HL-60/S4 (cell line): ENCODE results near the gene COL7A1.

ENCODE experiments used
- in situ Hi-C: fragments of 300-500 bp; cut with MboI; formaldehyde crosslinking; loops from 2 replicates; pipeline ENCODE4 v1.14.3; 2022; ENCODE audit warnings: low sequenced_read_pairs

Gene COL7A1

DNA sequence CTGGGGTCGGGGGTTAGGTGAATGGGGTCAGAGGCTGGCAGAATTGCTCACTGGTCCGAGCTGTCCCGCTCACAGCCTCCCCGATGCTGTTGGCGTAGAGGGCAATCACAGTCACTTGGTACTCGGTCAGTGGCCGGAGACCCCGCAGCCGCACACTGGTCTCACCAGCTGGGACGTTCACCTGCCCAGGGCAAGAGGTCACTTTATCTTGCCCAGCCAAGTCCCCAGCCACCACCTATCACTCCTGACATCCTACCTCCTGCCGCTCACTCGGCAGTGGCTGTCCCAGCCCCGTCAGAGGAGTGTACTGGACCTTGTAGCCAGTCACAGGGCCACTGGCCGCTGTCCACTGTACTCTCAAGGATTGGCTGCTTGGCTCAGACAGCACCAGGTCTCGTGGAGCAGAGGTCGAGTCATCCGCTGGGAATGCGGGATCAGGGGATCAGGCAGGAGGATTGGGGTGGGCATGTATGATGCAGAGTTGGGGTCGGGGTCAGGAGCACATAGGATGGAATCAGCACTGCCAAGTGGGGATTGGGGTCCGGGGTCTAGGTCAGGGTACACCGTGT, 2.5 kb downstream of the COL7A1 start:
- in situ Hi-C loops = no loop called here

- in situ Hi-C loops = no loop called here
Measured at GRCh38 chr3:48591886-48592518, 3.1 kb downstream of the COL7A1 start.

DNA sequence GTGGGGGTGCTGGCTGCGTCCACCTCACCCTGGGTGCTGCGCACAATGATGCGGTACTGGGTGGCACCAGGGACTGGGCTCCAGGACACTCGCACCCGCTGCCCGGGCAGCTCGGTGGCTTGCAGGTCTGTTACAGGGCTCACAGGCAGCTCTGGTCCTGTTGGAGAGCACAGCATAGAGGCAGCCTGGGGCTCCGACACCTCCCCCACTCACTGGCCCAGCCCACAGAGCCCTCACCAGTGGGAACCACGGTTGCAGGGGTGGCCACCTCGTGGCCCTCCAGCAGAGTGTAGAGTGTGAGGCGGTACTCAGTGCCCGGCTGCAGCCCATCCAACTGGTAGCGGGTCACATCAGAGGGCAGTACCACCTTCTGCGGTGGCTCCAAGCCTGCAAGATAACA, 3.7 kb downstream of the COL7A1 start:
- in situ Hi-C loops = no loop called here

DNA sequence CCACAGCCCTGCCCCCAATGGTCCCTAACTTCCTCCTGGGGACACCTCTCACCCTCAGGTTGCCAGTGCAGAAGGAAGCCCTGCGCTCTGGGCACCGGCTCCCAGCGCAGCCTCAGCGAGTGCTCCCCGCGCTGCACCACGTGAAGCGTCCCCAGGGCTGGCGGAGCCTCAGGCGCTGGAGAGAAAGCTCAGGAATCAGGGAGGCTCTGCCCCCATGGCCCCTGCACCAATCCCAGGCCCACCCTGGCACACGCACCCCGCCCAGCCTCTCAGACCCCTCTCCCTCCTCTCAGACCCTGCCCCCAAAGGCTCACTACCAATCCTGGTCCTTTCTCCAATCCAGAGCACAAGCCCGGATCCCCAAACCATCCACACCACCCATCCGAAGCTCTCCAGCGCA, 6.9 kb downstream of the COL7A1 start:
- in situ Hi-C loops = no loop called here

DNA sequence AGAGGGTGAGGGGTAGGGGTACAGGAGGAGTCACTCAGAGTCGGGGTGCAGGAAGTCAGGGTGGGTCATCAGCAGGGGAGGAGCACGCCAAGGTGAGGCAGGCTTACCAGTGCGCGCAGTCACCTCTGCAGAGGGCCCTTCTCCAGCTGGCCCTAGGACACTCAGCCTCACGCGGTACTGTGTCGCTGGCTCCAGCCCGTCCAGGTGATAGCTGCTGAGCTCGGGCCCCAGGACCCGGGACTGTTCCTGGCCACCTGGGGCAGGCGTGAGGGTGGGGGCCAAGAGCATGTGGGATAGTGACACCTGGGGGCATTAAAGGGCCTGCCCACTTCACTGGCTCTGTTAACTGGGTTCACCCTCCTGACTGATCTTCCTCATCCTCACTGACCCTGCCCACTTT, 7.4 kb downstream of the COL7A1 start:
- in situ Hi-C loops = no loop called here

DNA sequence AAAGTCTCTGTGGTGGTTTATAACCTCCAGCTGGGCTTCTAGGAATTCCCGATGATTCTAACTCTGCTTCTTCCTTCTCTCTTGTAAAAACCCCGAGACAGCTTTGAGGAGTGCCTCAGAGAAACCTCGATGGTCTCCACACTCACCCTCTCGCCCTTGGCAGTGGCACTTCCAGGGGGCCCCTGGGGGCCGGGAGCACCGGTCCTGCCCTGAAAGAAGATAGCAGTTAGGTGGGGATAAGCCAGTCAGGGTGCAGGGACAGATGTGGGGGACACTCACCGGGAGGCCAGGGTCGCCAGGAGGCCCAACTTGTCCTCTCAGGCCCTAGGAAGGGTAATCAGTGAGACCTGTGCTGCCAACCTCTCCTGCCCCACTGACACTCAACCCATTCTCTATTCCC, 9.7 kb downstream of the COL7A1 start:
- in situ Hi-C loops = no loop called here

- in situ Hi-C loops = no loop called here
Measured at GRCh38 chr3:48584836-48585235, 10.3 kb downstream of the COL7A1 start.

DNA sequence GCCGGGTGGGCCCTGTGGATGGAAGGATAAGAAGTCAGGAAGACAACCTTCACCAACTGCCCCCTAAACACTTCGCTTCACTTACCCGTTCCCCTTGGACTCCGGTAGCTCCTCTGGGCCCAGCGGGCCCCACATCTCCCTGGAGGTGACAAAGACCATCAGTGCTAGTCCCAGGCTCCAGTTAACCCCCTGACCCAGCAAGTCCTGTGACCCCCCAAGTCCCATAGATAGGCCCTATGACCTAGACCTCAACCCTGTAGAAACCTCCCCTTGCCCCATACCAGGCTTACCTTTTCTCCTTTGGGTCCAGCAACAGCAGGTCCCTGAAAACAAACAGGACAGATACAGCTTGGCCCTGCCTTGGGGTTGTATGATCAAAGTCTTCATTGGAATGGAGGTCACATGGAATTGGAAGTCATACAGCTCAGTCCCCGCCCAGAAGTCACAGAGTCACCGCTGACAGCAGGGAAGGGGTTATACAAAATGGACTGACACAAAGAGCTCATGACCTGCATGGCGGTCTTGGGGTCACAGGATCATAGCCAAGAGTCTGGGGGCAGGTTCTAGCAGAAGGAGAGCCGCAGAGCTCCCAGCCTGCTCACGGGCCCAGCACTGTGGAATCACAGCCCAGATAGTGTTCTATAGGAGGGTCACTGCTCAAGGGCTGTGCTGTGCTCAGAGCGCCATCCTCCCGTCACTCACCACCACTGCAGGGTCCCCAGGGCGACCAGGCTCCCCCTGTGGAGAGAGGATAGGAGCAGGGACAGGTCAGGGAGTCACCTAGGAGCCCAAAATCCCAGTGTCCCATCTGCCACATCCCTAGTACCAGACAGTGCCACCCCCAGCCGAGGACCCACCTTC, 13.3 kb downstream of the COL7A1 start:
- in situ Hi-C loops = no loop called here

GRCh38 chr3:48576647-48577046, 18.5 kb downstream of the COL7A1 start:
- in situ Hi-C loops = no loop called here

GRCh38 chr3:48575366-48575765, 19.8 kb downstream of the COL7A1 start:
- in situ Hi-C loops = no loop called here

DNA sequence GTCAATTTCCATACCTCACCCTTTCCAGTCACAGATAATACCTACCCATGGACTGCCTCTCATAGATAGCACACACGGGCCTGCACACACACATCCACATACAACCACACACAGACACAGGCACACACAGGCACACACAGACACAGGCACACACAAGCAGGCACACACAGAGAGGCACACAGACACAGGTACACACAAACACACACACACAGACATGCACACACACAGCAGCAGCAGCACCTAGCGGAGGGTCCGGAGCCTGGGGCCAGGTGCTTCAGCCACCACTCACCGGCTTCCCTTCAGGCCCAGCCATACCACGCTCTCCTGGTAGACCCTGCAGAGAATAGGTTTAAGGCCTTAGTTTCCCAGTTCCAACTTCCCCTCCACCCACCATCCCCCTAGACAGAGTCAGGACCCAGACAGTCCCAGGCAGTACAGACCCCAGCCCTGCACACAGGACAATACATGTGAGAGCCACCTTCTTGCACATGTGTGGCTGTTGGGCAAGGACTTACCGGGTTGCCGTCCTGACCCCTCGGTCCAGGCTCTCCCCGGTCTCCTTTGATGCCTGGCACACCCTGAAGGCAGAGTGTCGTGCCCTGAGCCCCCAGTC, 21.1 kb downstream of the COL7A1 start:
- in situ Hi-C loops = no loop called here

DNA sequence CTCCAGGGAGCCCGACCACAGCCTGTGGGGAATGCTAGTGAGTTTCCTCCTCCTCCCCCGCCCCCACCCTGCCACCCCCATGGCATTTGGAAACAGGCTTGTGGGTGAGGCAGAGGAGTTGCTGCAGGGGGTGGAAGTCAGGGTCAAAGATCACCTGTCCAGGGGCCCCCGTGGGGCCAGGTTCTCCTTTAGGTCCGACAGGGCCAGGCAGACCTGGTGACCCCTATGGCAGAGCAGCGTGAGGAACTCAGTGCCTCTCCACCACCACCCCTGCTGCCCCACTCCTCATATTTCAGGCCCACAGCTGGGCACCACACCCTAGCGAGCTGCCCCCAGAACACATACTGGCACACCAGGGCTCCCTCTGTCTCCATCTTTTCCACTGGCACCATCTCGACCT, 22.6 kb downstream of the COL7A1 start:
- in situ Hi-C loops = no loop called here

- in situ Hi-C loops = no loop called here
Measured at GRCh38 chr3:48571938-48572337, 23.2 kb downstream of the COL7A1 start.

DNA sequence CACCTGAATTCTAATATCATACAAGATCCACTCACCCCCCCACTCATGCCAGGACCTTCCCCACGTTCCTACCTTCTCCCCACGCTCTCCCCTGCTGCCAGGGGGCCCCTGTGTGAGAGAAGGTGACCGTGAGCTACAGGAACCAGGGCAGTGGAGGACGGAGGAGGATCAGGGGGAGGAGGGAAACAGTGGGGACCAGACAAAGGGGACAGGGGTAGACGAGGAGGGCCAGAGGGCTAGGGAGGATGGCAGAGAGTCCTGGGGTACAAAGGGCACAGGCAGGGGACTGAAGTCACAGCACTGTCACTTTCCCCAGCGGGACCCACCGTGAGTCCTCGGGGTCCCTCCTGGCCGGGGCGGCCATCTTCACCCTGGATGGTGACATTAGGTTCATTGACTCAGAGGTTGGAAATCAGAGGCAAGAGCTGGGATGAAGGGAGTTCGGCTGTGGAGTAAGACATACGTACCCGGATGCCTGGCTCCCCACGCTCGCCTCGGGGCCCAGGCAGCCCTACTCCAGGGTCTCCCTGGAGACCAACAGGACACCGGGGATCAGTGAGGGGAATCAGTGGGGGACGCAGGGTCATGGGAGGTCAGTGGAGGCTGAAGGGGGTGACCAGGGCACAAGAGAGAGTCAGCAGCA, 25.2 kb downstream of the COL7A1 start:
- in situ Hi-C loops = no loop called here

DNA sequence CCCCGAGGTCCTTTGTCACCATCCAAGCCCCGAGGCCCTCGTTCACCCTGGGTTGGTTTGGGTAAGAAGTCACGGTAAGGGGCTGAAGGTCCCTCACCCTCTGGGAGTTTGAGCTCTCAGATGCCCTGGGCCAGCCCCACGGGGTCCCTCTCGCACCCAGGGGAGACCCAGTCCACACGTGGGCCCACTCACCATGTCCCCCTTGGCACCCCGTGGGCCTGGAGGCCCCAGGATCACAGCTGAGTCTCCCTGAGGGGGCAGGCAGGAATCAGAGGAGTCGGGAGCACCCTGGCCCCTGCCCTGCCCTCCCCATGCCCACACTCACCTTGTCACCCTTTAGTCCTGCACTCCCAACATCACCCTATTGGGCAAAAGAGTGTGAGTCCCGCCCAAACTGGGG, 25.7 kb downstream of the COL7A1 start:
- in situ Hi-C loops = no loop called here

DNA sequence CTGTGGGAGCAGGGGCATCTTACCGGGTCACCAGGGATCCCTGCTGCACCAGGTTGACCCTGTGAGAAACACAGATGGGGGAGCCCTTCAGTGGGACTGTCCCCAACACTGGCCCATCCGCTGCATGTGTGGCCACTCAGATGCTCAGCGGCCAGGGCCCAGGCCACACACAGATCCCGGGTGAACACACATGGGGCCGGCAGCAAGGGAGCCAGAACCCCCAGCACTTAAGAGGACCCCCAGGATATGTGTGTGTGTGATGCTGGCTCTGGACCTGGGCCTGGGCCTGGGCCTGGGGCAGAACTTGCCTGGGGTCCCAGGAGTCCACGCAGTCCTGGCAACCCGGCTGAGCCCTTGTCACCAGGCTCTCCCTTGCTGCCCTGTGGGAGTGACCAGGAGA, 26.7 kb downstream of the COL7A1 start:
- in situ Hi-C loops = no loop called here

DNA sequence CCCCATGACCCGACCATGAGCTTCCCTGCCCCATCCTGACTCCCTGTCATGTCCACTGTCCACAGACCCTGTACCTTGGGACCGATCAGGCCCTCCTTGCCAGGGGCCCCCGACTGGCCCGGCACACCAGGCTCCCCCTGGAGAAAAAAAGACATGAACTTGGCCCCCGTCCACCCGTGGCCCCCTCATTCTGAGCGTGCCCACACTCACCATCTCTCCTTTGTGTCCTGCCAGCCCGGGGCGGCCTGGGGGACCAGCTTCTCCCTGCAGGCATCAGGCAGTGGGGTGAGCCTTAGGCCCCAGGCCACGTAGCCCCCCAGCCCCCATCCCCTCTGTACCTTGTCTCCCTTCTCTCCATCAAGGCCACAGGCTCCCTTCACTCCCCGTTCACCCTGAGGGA, 27.6 kb downstream of the COL7A1 start:
- in situ Hi-C loops = no loop called here

DNA sequence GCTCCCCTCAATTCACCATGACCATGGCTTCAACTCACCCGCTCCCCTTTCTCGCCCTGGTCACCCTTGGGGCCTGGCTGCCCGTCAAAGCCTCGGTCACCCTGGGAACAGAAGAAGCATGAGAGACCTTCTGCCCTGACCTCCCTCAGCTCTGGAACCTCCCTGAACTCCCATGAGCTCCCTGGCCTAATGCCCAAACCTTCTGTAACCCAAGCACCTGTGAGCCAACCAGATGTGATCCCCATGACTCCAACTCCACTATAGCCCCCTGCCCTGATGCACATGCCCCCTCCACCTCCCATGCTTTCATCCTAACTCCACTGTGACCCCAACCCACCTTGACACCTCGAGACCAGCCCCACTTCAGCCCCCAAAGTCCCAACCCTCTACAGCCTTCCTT, 28.0 kb downstream of the COL7A1 start:
- in situ Hi-C loops = no loop called here

- in situ Hi-C loops = no loop called here
Measured at GRCh38 chr3:48566401-48566760, 28.7 kb downstream of the COL7A1 start.

DNA sequence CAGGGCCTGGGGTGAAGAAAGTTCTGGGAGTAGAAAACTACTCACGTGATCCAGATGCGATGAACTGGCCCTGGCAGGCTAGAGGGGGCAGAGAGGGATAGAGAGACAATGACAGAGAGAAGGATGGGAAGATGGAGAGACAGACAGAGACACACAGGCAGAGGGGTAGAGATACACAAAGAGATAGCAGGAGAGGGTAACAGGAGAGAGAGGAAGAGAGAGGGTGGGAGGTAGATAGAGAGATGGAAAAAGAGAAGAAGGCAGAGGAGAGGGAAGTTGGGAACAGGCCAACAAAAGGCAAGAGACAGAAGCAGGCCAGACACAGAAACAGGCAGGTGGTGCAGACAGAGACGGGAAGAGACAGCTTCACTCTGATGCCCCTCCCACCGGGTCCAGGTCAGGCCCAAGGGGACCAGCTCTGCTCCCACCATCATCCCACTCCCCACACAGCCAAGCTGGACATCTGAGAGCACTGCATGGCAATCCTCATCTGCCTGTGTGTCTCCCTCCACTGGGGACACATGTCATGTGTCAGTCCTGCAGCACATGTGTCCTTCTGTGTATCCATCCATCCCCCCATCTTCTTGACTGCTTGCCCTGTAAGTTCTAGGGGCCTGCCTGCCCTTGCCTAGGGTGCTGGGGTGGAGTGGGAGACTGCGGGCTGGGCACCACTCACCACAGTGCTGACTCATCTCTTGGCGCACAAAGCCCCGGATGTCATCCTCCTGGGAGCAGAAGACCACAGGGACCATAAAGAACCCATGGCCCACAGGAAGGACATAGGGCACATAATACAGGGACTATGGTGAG, 29.3 kb downstream of the COL7A1 start:
- in situ Hi-C loops = no loop called here

DNA sequence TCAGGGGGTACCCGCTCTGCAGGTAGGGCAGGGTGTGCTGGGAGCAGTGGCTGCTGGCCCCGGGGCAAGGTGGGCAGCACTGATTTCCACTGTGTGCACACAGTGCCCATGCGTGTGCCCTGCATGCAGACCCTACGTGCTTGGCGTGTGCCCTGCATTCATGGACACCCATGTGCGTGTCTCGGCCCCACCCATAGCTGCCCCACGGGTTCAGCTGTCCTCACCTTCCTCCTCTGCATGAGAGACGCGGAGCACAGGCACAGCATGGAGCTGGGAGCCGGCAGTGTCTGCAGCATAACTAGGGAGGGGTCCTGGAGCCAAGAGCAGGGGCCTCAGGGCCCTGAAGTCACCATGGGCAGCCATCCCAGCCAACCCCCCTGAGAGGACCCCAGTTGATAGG, 29.9 kb downstream of the COL7A1 start:
- in situ Hi-C loops = no loop called here
